DOHH2 (cell line): Measurements from ENCODE around the gene TCN2.

Experiments
- H3F3A ChIP-seq: fragments of 200-600 bp; sonication (generic), shearing (Covaris generic); 2 replicates; pipeline ENCODE4 v1.6.0; 2016; ENCODE audit warnings: antibody characterized with exemption, mild to moderate bottlenecking; ENCODE audit not compliant: control insufficient read depth, insufficient read depth
- H3K27ac ChIP-seq: fragments of 200-600 bp; sonication (generic); 2 replicates; pipeline ENCODE4 v1.5.1; 2014; ENCODE audit warnings: low read depth, mild to moderate bottlenecking, low read length, moderate library complexity
- H3K27me3 ChIP-seq: fragments of 200-600 bp; sonication (generic); 2 replicates; pipeline ENCODE4 v1.6.1; 2014; ENCODE audit warnings: mild to moderate bottlenecking, low read length, mixed read lengths; ENCODE audit not compliant: control insufficient read depth
- H3K36me3 ChIP-seq: fragments of 200-600 bp; sonication (generic); 2 replicates; pipeline ENCODE4 v1.6.1; 2014; ENCODE audit warnings: mild to moderate bottlenecking, low read length, moderate library complexity, mixed read lengths; ENCODE audit not compliant: control insufficient read depth
- H3K4me1 ChIP-seq: fragments of 200-600 bp; sonication (generic); 2 replicates; pipeline ENCODE4 v1.6.1; 2014; ENCODE audit warnings: mild to moderate bottlenecking, low read length, mixed read lengths; ENCODE audit not compliant: control insufficient read depth
- H3K4me2 ChIP-seq: fragments of 200-600 bp; sonication (generic); 2 replicates; pipeline ENCODE4 v1.6.0; 2014; ENCODE audit warnings: mild to moderate bottlenecking, low read length, moderate library complexity
- H3K4me3 ChIP-seq: fragments of 200-600 bp; sonication (generic); 2 replicates; pipeline ENCODE4 v1.5.1; 2014; ENCODE audit warnings: mild to moderate bottlenecking, low read length, mixed read lengths
- H3K79me2 ChIP-seq: fragments of 200-600 bp; sonication (generic); 2 replicates; pipeline ENCODE4 v1.6.1; 2014; ENCODE audit warnings: mild to moderate bottlenecking, low read length, mixed read lengths; ENCODE audit not compliant: control insufficient read depth
- H3K9me2 ChIP-seq: fragments of 200-600 bp; sonication (generic); replicated peaks from 2 replicates; pipeline ENCODE4 v1.6.1; 2014; ENCODE audit warnings: mild to moderate bottlenecking, low read length, mixed read lengths; ENCODE audit not compliant: control insufficient read depth
- H3K9me3 ChIP-seq: fragments of 200-600 bp; sonication (generic); 2 replicates; pipeline ENCODE4 v1.6.1; 2014; ENCODE audit warnings: antibody characterized with exemption, low read length, mixed read lengths; ENCODE audit not compliant: control insufficient read depth, insufficient read depth
- H4K20me1 ChIP-seq: fragments of 200-600 bp; sonication (generic); 2 replicates; pipeline ENCODE4 v1.6.0; 2014; ENCODE audit warnings: low read depth, mild to moderate bottlenecking, antibody characterized with exemption, low read length, moderate library complexity; ENCODE audit not compliant: control insufficient read depth, insufficient read depth
- EZH2phosphoT487 ChIP-seq: fragments of 200-600 bp; sonication (generic); IDR thresholded peaks from 2 replicates; pipeline ENCODE4 v1.6.1; 2017; ENCODE audit warnings: borderline replicate concordance, mild to moderate bottlenecking, antibody characterized with exemption, low read length, moderate library complexity, mixed read lengths
- TF ChIP-seq, protein P1 (sequence below): fragments of 200-600 bp; sonication (generic); IDR thresholded peaks from one replicate; pipeline ENCODE4 v1.5.1; 2014; ENCODE audit warnings: antibody characterized with exemption, mild to moderate bottlenecking, low read depth, low read length; ENCODE audit not compliant: poor library complexity, severe bottlenecking

TCN2 gene

DNA sequence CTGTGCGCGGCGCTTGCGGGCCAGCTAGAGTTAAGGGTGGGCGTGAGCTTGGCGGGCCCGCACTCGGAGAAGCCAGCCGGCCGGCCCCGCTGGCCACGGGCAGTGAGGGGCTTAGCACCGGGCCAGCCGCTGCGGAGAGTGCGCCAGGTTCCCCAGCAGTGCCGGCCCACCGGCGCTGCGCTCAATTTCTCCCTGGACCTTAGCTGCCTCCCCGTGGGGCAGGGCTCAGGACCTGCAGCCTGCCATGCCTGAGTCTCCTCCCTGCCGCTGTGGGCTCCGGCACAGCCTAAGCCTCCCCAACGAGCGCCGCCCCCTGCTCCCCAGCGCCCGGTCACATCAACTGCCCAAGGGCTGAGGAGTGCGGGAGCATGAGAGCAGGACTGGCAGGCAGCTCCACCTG is 10.1 kb upstream of the TCN2 start:
- no peak overlapping the region for H3K27ac ChIP-seq
- TF ChIP-seq EZH2phosphoT487, result no peak
- TF ChIP-seq, protein P1, sequence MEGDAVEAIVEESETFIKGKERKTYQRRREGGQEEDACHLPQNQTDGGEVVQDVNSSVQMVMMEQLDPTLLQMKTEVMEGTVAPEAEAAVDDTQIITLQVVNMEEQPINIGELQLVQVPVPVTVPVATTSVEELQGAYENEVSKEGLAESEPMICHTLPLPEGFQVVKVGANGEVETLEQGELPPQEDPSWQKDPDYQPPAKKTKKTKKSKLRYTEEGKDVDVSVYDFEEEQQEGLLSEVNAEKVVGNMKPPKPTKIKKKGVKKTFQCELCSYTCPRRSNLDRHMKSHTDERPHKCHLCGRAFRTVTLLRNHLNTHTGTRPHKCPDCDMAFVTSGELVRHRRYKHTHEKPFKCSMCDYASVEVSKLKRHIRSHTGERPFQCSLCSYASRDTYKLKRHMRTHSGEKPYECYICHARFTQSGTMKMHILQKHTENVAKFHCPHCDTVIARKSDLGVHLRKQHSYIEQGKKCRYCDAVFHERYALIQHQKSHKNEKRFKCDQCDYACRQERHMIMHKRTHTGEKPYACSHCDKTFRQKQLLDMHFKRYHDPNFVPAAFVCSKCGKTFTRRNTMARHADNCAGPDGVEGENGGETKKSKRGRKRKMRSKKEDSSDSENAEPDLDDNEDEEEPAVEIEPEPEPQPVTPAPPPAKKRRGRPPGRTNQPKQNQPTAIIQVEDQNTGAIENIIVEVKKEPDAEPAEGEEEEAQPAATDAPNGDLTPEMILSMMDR, result no peak
- no peaks in the 10 kb centered on the region for H3K9me2 ChIP-seq
- H3K27me3 ChIP-seq, result peaks cover 2% of the 10 kb centered on the region; the same call in 1 of the 2 replicates
- H3K9me3 ChIP-seq, result no peaks in the 10 kb centered on the region
- H3K36me3 ChIP-seq, result no peaks in the 10 kb centered on the region
- peaks cover 2% of the 10 kb centered on the region; the same call in 1 of the 2 replicates for H3F3A ChIP-seq
- no peaks in the 10 kb centered on the region for H3K79me2 ChIP-seq
- peaks cover 3% of the 10 kb centered on the region; the same call in 1 of the 2 replicates for H3K4me1 ChIP-seq
- no peak overlapping the region for H3K4me3 ChIP-seq
- no peaks in the 10 kb centered on the region for H4K20me1 ChIP-seq
- H3K4me2 ChIP-seq, result no peak overlapping the region

DNA sequence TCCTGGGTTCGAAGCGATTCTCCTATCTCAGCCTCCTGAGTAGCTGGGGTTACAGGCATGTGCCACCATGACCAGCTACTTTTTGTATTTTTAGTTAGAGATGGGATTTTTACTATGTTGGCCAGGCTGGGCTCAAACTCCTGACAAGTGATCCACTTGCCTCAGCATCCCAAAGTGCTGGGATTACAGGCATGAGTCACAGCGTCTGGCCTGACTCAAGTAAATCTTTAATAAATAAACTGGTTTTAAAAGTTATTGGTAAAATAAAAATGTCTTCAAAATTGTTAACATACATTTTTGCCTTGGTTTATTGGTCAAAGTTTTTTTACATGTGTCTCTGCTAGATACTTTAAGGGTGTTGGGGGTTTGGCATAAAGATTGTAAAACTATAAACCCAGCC is 8.0 kb upstream of the TCN2 start:
- no peaks in the 10 kb centered on the region for H3K9me3 ChIP-seq
- H3K79me2 ChIP-seq, result no peaks in the 10 kb centered on the region
- H3F3A ChIP-seq, result peaks cover 2% of the 10 kb centered on the region; the same call in 1 of the 2 replicates
- no peak overlapping the region for H3K4me3 ChIP-seq
- H4K20me1 ChIP-seq, result no peaks in the 10 kb centered on the region
- TF ChIP-seq, protein P1, result no peak
- TF ChIP-seq EZH2phosphoT487, result no peak
- no peaks in the 10 kb centered on the region for H3K9me2 ChIP-seq
- no peaks in the 10 kb centered on the region for H3K27me3 ChIP-seq
- H3K4me2 ChIP-seq, result no peak overlapping the region
- no peak overlapping the region for H3K27ac ChIP-seq
- no peaks in the 10 kb centered on the region for H3K36me3 ChIP-seq
- H3K4me1 ChIP-seq, result no peaks in the 10 kb centered on the region

DNA sequence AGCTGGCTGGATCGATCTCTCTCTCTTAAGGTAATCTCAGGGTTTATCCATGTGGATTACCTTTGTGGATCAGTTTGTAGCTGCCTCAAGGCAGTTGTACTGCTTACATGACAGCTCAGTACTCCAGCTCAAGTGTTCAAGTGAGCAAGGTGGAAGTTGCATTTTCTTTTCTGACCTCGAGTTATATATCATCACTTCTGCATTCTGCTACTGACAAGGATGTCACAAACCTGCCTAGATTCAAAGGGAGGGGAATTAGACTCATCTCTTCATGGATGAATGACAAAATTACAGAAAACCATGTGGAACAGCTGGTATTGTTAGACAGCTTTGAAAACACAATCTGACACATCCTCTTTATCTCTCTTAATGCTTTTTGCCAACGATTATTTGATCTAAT is 6.1 kb upstream of the TCN2 start:
- Histone ChIP-seq H3K27me3 (no peaks in the 10 kb centered on the region), H3K36me3 (no peaks in the 10 kb centered on the region), H3K9me3 (no peaks in the 10 kb centered on the region), H3K9me2 (no peaks in the 10 kb centered on the region), H3K27ac (no peak overlapping the region), H3K4me3 (no peak overlapping the region), H3K79me2 (no peaks in the 10 kb centered on the region), H4K20me1 (no peaks in the 10 kb centered on the region), H3K4me2 (no peak overlapping the region), H3F3A (peaks cover 2% of the 10 kb centered on the region; the same call in 1 of the 2 replicates), H3K4me1 (peaks cover 10% of the 10 kb centered on the region)
- TF ChIP-seq EZH2phosphoT487, result no peak
- TF ChIP-seq, protein P1, result no peak
